Cardiac muscle cell (in vitro differentiated cells and primary cell): Measurements from ENCODE around the gene HOXC11. TPM values are rescaled to one million over a fixed set of nuclear protein-coding genes. Genes with fewer than 3 reads are reported as not detected.

Experiments used
- DNase-seq, 2 donors: peaks; one replicate each; pipeline versions ENCODE4 v3.0.0 to v3.0.0-alpha.2; 2010 to 2017; ENCODE audit warnings: low read depth in 1 of 2, low spot score in 1 of 2
- H3K27ac ChIP-seq: fragments of 200-600 bp; sonication (generic); 2 replicates; pipeline ENCODE4 v1.5.1; 2016
- H3K27me3 ChIP-seq: fragments of 200-600 bp; sonication (generic); 2 replicates; pipeline ENCODE4 v1.6.0; 2016; ENCODE audit warnings: control low read depth
- H3K36me3 ChIP-seq: fragments of 200-600 bp; sonication (generic); 2 replicates; pipeline ENCODE4 v1.5.1; 2016; ENCODE audit warnings: control low read depth
- H3K4me1 ChIP-seq: fragments of 200-600 bp; sonication (generic); 2 replicates; pipeline ENCODE4 v1.8.1; 2017; ENCODE audit warnings: low read depth, mild to moderate bottlenecking, mixed run types
- H3K4me3 ChIP-seq: fragments of 200-600 bp; sonication (generic); 2 replicates; pipeline ENCODE4 v1.5.1; 2016; ENCODE audit warnings: mild to moderate bottlenecking
- H3K9me3 ChIP-seq: fragments of 200-600 bp; sonication (generic); 2 replicates; pipeline ENCODE4 v1.5.1; 2017; ENCODE audit warnings: low read depth, mild to moderate bottlenecking, control low read depth
- CTCF ChIP-seq: IDR thresholded peaks from 2 replicates; pipeline ENCODE4 v1.5.1; 2012; ENCODE audit warnings: low read depth, mild to moderate bottlenecking, low read length
- polyA plus RNA-seq: library from polyadenylated mRNA; unstranded; fragments of >200 nt; fragmentation: Nextera tagmentation; extraction: Ambion mirVana; gene quantifications from 2 replicates; pipeline ENCODE4 v1.2.1, GENCODE V29; 2016
- total RNA-seq: library from RNA; depleted of rRNA; stranded (reverse); fragments of >200 nt; gene quantifications from 2 replicates; pipeline ENCODE4 v1.2.3, GENCODE V29; 2016

The HOXC11 gene
- total and polyA plus RNA-seq, 2 experiments from 2014 or later: not detected

- H3K9me3 ChIP-seq: no peaks in the 10 kb centered on the region
- H3K27me3 ChIP-seq: peaks cover 100% of the 10 kb centered on the region
- DNase-seq: peak; percentile 80 to 88
- H3K4me3 ChIP-seq: no peak within 1 kb of the TSS
- no peak within 1 kb of the TSS for H3K27ac ChIP-seq
- peak; percentile 51 for TF ChIP-seq CTCF
- no peaks in the 10 kb centered on the region for H3K4me1 ChIP-seq
- no peaks in the 10 kb centered on the region for H3K36me3 ChIP-seq
Observed at GRCh38 chr12:53984901-53985691, 12.2 kb downstream of the HOXC11 start, which contains the start of gene HOXC10. Gene HOXC10, plus strand, starts transcription at chr12:53985146. Its CDS starts 114 bp downstream, at chr12:53985260.

GRCh38 chr12:53985692-53985993 lies 12.7 kb downstream of the HOXC11 start:
- Histone ChIP-seq H3K27me3 (peaks cover 100% of the 10 kb centered on the region), H3K9me3 (no peaks in the 10 kb centered on the region), H3K27ac (no peak overlapping the region), H3K36me3 (no peaks in the 10 kb centered on the region), H3K4me3 (no peak overlapping the region), H3K4me1 (no peaks in the 10 kb centered on the region)
- no peak for TF ChIP-seq CTCF
- DNase-seq: no peak

- H3K27ac ChIP-seq: no peak overlapping the region
- DNase-seq: no peak
- no peak overlapping the region for H3K4me3 ChIP-seq
- H3K4me1 ChIP-seq: no peaks in the 10 kb centered on the region
- TF ChIP-seq CTCF: no peak
- no peaks in the 10 kb centered on the region for H3K9me3 ChIP-seq
- peaks cover 100% of the 10 kb centered on the region for H3K27me3 ChIP-seq
- no peaks in the 10 kb centered on the region for H3K36me3 ChIP-seq
Observed at GRCh38 chr12:53985994-53986685, 13.2 kb downstream of the HOXC11 start.

GRCh38 chr12:53986686-53987483 lies 14.0 kb downstream of the HOXC11 start:
- Histone ChIP-seq H3K4me3 (no peak overlapping the region), H3K4me1 (no peaks in the 10 kb centered on the region), H3K27me3 (peaks cover 100% of the 10 kb centered on the region), H3K36me3 (no peaks in the 10 kb centered on the region), H3K27ac (no peak overlapping the region), H3K9me3 (no peaks in the 10 kb centered on the region)
- DNase-seq: no peak
- TF ChIP-seq CTCF: no peak

GRCh38 chr12:53987787-53988230 lies 14.9 kb downstream of the HOXC11 start:
- no peak overlapping the region for H3K4me3 ChIP-seq
- no peaks in the 10 kb centered on the region for H3K36me3 ChIP-seq
- DNase-seq: no peak
- H3K27me3 ChIP-seq: peaks cover 100% of the 10 kb centered on the region
- H3K9me3 ChIP-seq: no peaks in the 10 kb centered on the region
- no peak overlapping the region for H3K27ac ChIP-seq
- H3K4me1 ChIP-seq: no peaks in the 10 kb centered on the region
- no peak for TF ChIP-seq CTCF
